Endothelial cell of umbilical vein (primary cell): Measurements from ENCODE around the gene DPP9. TPM values are rescaled to one million over a fixed set of nuclear protein-coding genes. Genes with fewer than 3 reads are reported as not detected.

ENCODE experiments used
- BruUV-seq: library from RNA; stranded (reverse); fragments of 400-500 nt; replicated peaks from 2 replicates; lab custom pipeline; 2021; lab: Mats Ljungman, UMichigan
- CTCF ChIA-PET: fragments of 300-600, 350-600 bp; sonication (Branson Sonifier 250); formaldehyde crosslinking; loops from one replicate; lab custom pipeline; 2021; ENCODE audit warnings: antibody characterized with exemption, inconsistent platforms; lab: Charles Lee
- POLR2A ChIA-PET: fragments of 300-600, 350-600 bp; sonication (Branson Sonifier 250); formaldehyde crosslinking; loops from one replicate; lab custom pipeline; 2021; ENCODE audit warnings: antibody characterized with exemption, inconsistent platforms; lab: Charles Lee
- DNase-seq: peaks from one replicate; pipeline ENCODE4 v3.0.0-alpha.2; 2011; ENCODE audit warnings: low read depth, low spot score
- FAIRE-seq: peaks from 2 replicates; lab custom pipeline; 2011; peaks lifted over from hg19 to GRCh38; lab: Jason Lieb, UNC
- H2AFZ ChIP-seq: 2 replicates; pipeline ENCODE4 v1.6.0; 2012; ENCODE audit warnings: low read depth, low read length, control low read depth, inconsistent platforms
- H3K27ac ChIP-seq: 2 replicates; pipeline ENCODE4 v1.5.1; 2011; ENCODE audit warnings: low read depth, mild to moderate bottlenecking, control low read depth, low read length, moderate library complexity; ENCODE audit not compliant: insufficient read depth
- H3K27me3 ChIP-seq, 2 experiments: 2 replicates each; pipeline versions ENCODE4 v1.6.0 to v1.6.1; 2011; ENCODE audit warnings: low read length in 2 of 2, mixed read lengths in 1 of 2; ENCODE audit not compliant: control insufficient read depth in 2 of 2, insufficient read depth in 2 of 2
- H3K36me3 ChIP-seq, 2 experiments: 2 replicates in 1 of 2; 3 replicates in 1 of 2; pipeline ENCODE4 v1.5.1; 2011; ENCODE audit warnings: low read length in 2 of 2, mild to moderate bottlenecking in 1 of 2, moderate library complexity in 1 of 2; ENCODE audit not compliant: control insufficient read depth in 2 of 2, insufficient read depth in 2 of 2; ENCODE audit errors: extremely low read depth in 1 of 2
- H3K4me1 ChIP-seq: 3 replicates; pipeline ENCODE4 v1.5.1; 2011; ENCODE audit warnings: mild to moderate bottlenecking, low read length; ENCODE audit not compliant: control insufficient read depth, insufficient read depth; ENCODE audit errors: extremely low read depth
- H3K4me2 ChIP-seq: 2 replicates; pipeline ENCODE4 v1.6.1; 2011; ENCODE audit warnings: low read length, control low read depth, mixed read lengths; ENCODE audit not compliant: insufficient read depth
- H3K4me3 ChIP-seq, 3 experiments: fragments of 200-600 bp in 1 of 3; sonication (generic), shearing (Covaris generic) in 1 of 3; replicated peaks in 1 of 3; 2 replicates each; pipeline ENCODE4 v1.5.1; 2011 to 2016; ENCODE audit warnings: control low read depth in 3 of 3, low read length in 3 of 3, mild to moderate bottlenecking in 2 of 3, inconsistent platforms in 1 of 3, low read depth in 1 of 3, moderate library complexity in 1 of 3; ENCODE audit not compliant: insufficient read depth in 1 of 3
- H3K79me2 ChIP-seq: 2 replicates; pipeline ENCODE4 v1.6.0; 2012; ENCODE audit warnings: low read length, inconsistent platforms; ENCODE audit not compliant: control insufficient read depth, insufficient read depth
- H3K9ac ChIP-seq: replicated peaks from 2 replicates; pipeline ENCODE3; 2011; ENCODE audit warnings: low read length, control low read depth; ENCODE audit not compliant: insufficient read depth; ENCODE audit errors: extremely low read depth
- H3K9me1 ChIP-seq: replicated peaks from 3 replicates; pipeline ENCODE4 v1.6.0; 2011; ENCODE audit warnings: mild to moderate bottlenecking, low read length; ENCODE audit not compliant: control insufficient read depth, insufficient read depth; ENCODE audit errors: extremely low read depth
- H3K9me3 ChIP-seq: replicated peaks from 2 replicates; pipeline ENCODE4 v1.5.1; 2012; ENCODE audit warnings: low read length, inconsistent platforms; ENCODE audit not compliant: control insufficient read depth, insufficient read depth
- H4K20me1 ChIP-seq: replicated peaks from 2 replicates; pipeline ENCODE3; 2011; ENCODE audit warnings: mild to moderate bottlenecking, low read length; ENCODE audit not compliant: control insufficient read depth, insufficient read depth; ENCODE audit errors: extremely low read depth
- CTCF ChIP-seq, 2 donors: IDR thresholded peaks; 1 replicate in 1 of 2; 2 replicates in 1 of 2; pipeline ENCODE4 v1.5.1; 2011; ENCODE audit warnings: low read length in 2 of 2, mild to moderate bottlenecking in 2 of 2, moderate library complexity in 2 of 2, control low read depth in 1 of 2, inconsistent platforms in 1 of 2, low read depth in 1 of 2; ENCODE audit not compliant: insufficient read depth in 1 of 2; ENCODE audit errors: extremely low read depth in 1 of 2
- EZH2 ChIP-seq: IDR thresholded peaks from 2 replicates; pipeline ENCODE4 v1.6.1; 2012; ENCODE audit warnings: borderline replicate concordance, low read depth, mild to moderate bottlenecking, moderate library complexity, low read length, inconsistent platforms; ENCODE audit not compliant: severe bottlenecking
- FOS ChIP-seq: IDR thresholded peaks from 2 replicates; pipeline ENCODE4 v1.6.1; 2011; ENCODE audit warnings: mild to moderate bottlenecking, low read length, moderate library complexity, borderline replicate concordance; ENCODE audit not compliant: insufficient read depth
- GATA2 ChIP-seq: IDR thresholded peaks from 2 replicates; pipeline ENCODE4 v1.7.0; 2011; ENCODE audit warnings: low read depth, mild to moderate bottlenecking, moderate library complexity, mixed read lengths, low read length; ENCODE audit not compliant: insufficient read length, insufficient read depth
- JUN ChIP-seq: IDR thresholded peaks from 2 replicates; pipeline ENCODE4 v1.6.1; 2011; ENCODE audit warnings: borderline replicate concordance, low read depth; ENCODE audit not compliant: insufficient read length, insufficient read depth
- MYC ChIP-seq: IDR thresholded peaks from one replicate; pipeline ENCODE4 v1.6.1; 2011; ENCODE audit warnings: mild to moderate bottlenecking, low read depth, low read length
- POLR2A ChIP-seq: IDR thresholded peaks from 2 replicates; pipeline ENCODE4 v1.6.1; 2012; ENCODE audit warnings: low read depth, mild to moderate bottlenecking, control low read depth, low read length
- POLR2AphosphoS5 ChIP-seq: IDR thresholded peaks from 2 replicates; pipeline ENCODE4 v1.6.1; 2012; ENCODE audit warnings: low read depth, mild to moderate bottlenecking, control low read depth, low read length, moderate library complexity; ENCODE audit not compliant: insufficient read depth
- dilution Hi-C: fragments of 300-500 bp; cut with MboI; formaldehyde crosslinking; loops from one replicate; pipeline ENCODE4 v1.15.0; 2019; ENCODE audit warnings: low sequenced_read_pairs; ENCODE audit not compliant: extremely low pct_ligation_motif_present
- intact Hi-C: fragments of 100-400 bp; cut with micrococcal nuclease; formaldehyde crosslinking; loops from one replicate; pipeline ENCODE4 v1.10.0; 2022
- polyA plus RNA-seq, 4 experiments: library from polyadenylated mRNA; depleted of rRNA in 3 of 4; stranded (reverse) in 3 of 4; unstranded in 1 of 4; fragments of >200 nt; gene quantifications; 2 replicates each; pipeline versions ENCODE4 v1.2.1 to v1.2.3, GENCODE V29; 2011 to 2012; ENCODE audit warnings: missing spikeins in 1 of 4
- total RNA-seq: library from RNA; stranded (reverse); gene quantifications from 2 replicates; pipeline ENCODE4 v1.2.3, GENCODE V29; 2021
- TF ChIP-seq, protein P1 (sequence below): IDR thresholded peaks from 2 replicates; pipeline ENCODE4 v1.6.1; 2011; ENCODE audit not compliant: insufficient read depth, insufficient read length

Gene DPP9
- total and polyA plus RNA-seq, 2 donors (not counting 3 experiments of a cell fraction or from before 2014, with no cell fraction given): 31.5 to 98.0 TPM

DNA sequence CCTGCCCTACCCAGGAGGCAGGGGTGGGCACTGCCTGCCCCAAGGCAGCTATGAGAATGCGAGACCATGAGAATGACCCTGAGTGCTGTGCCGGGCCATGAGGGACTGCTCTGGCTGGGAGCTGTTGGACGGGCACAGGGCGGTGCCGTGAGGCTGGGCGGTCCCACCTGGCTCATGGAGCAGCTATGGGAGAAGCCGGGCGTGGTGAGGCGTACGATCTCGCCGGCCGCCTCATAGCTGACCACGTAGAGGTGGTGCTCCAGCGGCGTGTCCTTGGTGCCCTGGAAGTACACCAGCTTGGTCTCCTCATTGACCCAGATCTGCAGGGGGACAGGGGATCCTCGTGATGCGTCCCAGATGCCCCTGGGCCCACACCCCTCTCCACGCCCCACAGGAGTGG lies 34.2 kb downstream of the DPP9 start:
- POLR2A ChIA-PET: no interaction called here
- intact Hi-C loops (no loop called here), dilution Hi-C loops (no loop called here)
- Histone ChIP-seq H3K4me2 (no peak overlapping the region), H3K4me1 (peaks cover 6% of the 10 kb centered on the region), H3K9me3 (no peaks in the 10 kb centered on the region), H3K27me3 (no peaks in the 10 kb centered on the region), H3K9me1 (no peaks in the 10 kb centered on the region), H3K79me2 (no peaks in the 10 kb centered on the region), H4K20me1 (no peaks in the 10 kb centered on the region), H3K36me3 (peaks cover 13 to 55% of the 10 kb centered on the region in 2 experiments), H3K4me3 (no peak overlapping the region), H2AFZ (no peak overlapping the region), H3K9ac (no peak overlapping the region), H3K27ac (no peak overlapping the region)
- BruUV-seq: no TSS peak
- FAIRE-seq (no peak), DNase-seq (no peak)
- CTCF ChIA-PET: interaction anchor here (1.0 kb wide), 1 partner anchor 15 kb away, joined by 3 read pairs; no protein-coding TSS in a partner anchor
- TF ChIP-seq, protein P1, sequence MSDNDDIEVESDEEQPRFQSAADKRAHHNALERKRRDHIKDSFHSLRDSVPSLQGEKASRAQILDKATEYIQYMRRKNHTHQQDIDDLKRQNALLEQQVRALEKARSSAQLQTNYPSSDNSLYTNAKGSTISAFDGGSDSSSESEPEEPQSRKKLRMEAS: no peak
- TF ChIP-seq EZH2 (no peak), JUN (no peak), POLR2AphosphoS5 (no peak), CTCF (IDR thresholded peaks at IDR 0.05; ENCODE audit: extremely low read depth in 1 of 2, insufficient read depth in 1 of 2, low read depth in 1 of 2, low read length in 2 of 2) (no peak), POLR2A (no peak), MYC (no peak), GATA2 (no peak), FOS (no peak)
